ENCODE data around the gene PHLPP1.
"Not testable (repeated sequence)": the region's sequence is repeated elsewhere in the genome, so short reads cannot be mapped to it uniquely, and the experiment has no call there.

PHLPP1 gene

DNA sequence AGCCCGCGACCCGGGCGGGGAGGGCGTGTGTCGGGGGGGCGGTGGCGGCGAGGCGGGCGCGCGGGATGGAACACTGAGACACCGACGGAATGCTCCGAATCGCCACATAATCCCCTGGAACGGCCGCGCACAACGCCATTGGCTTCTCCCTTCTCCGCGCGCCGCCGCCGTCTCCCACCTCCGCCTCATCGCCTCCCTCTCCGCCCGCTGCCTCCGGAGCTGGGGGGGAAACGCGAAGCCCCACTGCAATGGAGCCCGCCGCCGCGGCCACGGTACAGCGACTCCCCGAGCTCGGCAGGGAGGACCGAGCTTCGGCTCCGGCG lies at the start of gene PHLPP1:
Gene PHLPP1, plus strand, starts transcription at position 106 of the 323 bp plus-strand sequence. Its CDS starts 143 bp downstream, at position 249.
- DNase-seq, result no peak

DNA sequence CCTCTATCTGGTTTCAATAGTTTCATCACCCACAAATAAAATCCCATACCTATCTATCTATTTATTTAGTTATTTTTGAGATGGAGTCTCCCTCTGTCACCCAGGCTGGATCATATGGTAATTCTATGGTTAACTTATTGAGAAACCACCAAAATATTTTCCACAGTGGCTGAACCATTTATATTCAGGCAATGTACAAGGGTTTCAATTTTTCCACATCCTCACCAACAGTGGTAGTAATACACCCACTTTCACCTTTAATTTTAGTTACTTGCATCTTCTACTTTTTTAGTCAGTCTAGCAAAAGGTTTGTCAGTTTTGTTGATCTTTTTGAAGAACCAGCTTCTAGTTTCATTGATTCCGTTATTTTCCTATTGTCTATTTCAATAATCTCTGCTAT lies 46.1 kb upstream of the PHLPP1 start:
- no peak for DNase-seq

DNA sequence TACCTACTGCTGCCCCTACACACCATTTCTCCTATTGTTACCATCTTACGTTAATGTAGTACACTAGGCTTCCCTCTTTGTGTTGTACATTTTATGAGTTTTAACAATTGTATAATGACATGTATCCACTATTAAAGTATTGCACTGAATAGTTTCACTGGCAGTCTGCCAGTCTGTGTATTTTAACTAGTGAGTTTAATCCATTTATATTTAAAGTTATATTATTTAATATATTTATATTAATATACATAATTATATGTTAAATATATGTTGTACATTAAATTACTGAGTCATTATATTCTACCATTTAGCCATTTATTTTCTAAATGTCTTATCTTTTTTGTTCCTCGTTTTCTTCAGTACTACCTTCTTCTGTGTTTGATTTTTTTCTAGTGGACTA lies 44.8 kb upstream of the PHLPP1 start:
- no peak for DNase-seq

DNA sequence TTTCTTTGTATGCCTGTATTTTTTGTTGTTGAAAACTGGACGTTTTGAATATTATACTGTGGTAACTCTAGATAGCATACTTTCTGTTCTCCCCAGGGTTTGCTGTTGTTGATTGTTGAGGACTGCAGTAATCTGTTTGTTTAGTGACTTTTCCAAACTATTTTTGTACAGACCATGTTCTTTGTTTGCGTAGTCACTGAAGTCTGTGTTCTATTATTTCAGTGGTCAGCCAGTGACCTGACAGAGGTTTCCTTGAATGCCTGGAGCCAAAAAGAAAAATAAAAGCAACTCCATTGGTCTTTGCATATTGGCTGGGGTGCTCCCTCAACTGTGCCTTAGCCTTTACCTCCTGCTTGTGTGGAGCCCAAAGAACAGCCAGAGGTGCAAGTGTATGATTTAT lies 42.7 kb upstream of the PHLPP1 start:
- DNase-seq, result no peak

DNA sequence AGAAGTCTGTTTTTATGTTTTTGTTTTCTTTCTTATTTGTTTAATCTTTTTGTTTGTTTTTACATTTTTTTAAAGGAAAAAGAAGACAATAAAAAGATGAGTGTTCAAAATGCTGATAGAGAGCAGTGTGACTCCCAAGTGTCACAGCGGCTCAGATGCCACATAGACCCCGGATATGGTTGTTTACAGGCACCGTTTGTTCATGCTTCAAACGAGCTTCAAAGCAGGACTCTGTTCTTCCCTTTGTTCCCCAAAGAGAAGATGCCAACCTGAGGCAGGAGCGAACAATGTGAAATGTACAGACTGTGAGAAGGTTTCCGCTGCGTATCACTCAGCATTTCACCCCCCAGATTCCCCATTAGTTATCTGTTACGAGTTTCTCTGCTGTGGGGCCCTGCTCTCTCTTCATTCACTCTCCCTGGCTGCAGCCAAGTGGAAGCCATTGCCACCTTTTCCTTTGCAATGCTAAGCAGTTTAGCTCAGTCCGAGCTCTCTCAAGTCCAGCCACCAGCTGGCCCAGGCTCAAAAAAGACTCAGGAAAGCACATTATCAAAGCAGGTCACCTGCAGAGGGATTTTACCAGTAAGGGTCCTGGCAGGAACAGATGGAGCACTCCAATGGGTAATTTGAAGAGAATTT lies 36.4 kb upstream of the PHLPP1 start:
- no peak for DNase-seq

DNA sequence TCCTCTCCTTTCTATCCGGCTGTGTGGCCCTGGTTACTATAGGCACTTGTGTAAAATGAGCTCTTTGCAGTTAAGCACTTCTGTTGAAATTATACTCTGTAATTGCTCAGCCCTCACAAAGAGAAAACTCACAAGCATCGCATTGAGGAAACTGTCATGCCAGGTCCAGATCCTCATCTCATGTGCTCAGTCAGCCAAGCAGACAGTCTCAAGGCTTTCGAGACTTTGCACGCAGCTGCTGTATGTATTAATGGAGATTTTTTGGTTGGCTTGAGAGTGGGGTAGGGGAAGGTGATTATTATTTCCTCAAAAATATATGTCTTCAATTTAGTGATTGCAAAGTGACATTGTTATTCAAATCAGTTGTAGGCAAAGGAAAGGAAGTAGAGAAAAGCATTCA lies 33.0 kb upstream of the PHLPP1 start:
- DNase-seq, result no peak

DNA sequence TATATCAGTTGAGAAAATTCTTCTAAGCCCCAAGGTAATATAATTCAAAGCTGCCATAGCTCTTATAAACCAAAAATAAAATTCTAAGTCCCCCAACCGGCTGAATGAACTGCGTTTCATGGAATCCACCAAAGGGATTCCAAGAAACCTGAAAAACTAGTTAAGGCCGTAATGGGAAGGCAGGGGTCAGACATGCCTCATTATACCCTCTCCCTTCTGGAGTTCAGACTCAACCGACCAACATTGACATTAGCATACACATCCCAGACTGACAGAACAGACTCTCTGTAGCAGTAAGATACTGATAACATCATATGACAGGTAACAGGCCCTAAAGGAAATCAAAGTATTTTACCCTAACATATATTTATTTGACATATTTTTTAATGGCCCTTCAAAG lies 31.4 kb upstream of the PHLPP1 start:
- no peak for DNase-seq

DNA sequence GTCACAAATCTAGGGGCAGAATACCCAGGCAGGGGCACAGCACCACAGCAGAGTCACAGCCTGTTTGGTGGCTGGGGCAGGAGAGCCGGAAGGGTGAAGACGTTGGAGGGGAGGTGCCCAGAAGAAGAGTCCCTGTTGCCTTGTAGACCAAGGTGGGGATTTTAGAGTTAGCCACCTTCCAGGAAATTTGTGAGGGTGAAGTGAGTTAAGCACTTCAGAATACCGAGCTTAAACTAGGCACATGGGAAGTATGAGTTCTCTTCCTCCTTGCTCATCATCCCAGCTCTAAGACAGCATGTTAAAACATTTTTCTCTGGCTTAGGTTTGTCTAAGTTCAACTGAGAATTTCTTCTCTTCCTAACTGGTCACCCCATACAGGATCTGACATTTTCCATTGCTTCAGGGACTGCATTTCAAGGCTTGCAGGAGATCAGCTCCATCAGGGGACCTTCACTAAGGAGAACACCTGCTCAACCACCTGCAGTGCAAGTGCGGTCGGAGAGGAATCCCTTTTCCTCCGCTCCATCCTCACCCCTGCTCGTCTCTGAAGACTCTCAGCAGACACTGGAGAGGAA lies 26.5 kb upstream of the PHLPP1 start:
- no peak for DNase-seq

DNA sequence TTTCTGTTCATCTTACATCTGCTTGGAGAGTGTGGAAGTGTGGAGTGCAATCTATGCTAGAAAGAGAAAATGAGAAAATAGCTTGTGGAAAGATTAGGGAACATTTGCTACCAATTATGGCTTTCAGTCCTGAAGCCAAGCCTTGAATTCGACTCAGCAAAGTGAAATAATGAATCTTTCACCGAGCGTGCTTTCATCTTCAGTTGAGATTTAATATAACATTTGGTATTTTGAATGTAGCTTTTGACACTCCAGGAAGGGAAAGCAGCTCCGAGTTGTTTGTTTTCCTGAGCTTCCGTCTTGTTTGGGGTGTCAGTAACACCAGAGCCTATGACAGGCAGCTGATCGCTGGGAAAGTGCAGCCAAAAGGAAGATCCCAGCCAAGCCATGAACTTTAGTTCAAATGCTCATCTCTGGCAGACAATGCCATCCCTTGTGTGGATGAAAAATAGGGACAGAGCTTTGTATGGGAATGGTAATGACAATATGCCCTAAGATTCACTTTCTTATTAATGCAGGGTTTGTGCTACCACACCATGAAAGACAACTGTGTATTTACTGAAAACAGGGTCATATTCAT lies 25.0 kb upstream of the PHLPP1 start:
- DNase-seq, result no peak

DNA sequence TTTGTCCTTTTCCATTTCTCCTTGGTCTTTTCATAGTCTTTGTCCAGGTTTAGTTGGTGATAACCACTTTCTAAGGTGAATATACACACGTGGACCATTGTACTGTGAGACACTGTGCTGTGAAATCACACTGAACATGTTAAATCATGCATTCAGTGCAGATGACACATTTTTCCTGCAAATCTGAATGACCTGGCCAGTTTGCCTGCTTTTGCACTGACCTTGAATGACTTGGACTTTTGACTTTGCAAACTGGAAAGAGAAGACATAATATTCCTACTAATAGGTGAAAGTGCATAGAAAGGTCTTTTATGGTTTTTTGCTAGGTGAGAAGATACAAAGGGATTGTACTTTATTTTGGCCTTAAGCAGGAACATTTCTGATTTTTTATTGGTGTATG lies 21.7 kb upstream of the PHLPP1 start:
- no peak for DNase-seq

DNA sequence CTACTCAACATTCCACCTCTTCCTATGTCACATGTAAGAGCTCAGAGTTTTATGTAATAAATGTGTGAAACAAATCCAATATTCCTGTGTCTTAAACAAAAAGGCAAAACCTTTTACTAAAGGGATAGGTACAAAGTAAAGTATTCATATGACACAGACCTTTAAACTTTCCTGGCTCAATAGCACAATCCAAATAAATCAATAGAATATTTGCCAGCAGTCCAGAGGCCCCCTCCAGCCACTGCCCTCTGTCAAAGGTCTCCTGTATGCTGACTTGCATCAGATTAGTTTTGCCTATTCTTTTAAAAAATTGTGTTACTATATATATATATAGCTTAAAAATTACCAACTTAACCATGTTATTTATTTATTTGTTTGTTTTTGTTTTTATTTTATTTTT lies 17.7 kb upstream of the PHLPP1 start:
- no peak for DNase-seq

DNA sequence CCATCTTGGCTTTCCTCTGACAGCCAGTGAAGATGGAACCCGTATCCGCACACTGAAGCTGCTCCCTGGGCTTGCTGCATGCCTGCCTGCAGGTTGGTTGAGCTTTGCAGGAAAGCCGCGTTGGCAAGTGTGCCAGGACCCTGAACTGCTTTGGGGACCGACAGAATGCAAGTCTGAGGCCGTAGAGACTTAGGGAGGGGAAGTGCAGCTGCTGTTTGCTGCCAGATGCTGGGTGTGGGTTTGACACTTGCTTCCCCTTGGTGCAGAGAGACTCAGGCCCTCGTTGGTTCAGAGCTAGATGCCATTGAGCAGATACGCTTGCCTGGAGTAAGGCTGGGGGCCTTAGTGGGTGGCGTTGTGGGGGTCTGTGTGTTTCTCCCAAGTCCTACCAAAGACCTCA lies 13.1 kb upstream of the PHLPP1 start:
- no peak for DNase-seq

DNA sequence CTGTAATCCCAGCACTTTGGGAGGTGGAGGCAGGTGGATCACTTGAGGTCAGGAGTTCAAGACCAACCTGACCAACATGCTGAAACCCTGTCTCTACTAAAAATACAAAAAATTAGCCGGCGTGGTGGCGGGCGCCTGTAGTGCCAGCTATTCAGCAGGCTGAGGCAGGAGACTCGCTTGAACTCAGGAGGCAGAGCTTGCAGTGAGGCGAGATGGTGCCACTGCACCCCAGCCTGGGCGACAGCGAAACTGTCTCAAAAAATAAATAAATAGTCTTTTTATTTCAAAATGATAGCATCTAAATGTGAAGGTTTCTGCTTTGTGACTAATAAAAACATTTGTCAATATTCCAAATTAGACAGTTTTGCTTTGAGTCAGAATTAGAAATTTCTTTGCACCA lies 8.5 kb upstream of the PHLPP1 start:
- not testable (repeated sequence) for DNase-seq

DNA sequence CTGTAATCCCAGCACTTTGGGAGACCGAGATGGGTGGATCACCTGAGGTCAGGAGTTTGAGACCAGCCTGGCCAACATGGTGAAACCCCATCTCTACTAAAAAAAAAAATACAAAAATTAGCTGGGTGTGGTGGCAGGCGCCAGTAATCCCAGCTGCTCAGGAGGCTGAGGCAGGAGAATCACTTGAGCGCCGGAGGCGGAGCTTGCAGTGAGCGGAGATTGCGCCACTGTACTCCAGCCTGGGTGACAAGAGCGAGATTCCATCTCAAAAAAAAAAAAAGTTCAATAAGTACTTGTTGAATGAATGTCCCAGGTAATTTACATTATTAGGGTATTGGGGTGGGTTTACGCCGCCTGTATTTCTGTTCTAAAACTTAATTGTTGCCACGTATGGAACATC lies 5.4 kb upstream of the PHLPP1 start:
- not testable (repeated sequence) for DNase-seq

DNA sequence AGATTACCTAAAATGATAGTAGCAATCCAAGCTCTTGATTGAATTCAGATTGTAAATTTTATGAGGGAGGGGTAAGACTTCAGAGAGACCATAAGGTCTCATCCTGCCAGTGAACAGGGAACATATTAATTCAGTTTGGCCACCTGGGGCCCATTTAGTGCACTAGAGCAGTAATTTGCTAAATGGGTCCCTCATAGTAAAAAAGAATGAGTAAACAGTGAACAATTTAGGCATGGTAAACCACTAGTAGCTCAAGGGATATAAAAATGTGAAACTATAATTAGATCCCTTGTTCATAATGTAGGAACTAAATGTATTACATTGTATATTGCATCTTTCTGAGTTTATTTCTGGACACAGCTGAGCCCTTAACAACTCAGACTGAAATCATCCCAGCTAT lies 4.9 kb upstream of the PHLPP1 start:
- no peak for DNase-seq

DNA sequence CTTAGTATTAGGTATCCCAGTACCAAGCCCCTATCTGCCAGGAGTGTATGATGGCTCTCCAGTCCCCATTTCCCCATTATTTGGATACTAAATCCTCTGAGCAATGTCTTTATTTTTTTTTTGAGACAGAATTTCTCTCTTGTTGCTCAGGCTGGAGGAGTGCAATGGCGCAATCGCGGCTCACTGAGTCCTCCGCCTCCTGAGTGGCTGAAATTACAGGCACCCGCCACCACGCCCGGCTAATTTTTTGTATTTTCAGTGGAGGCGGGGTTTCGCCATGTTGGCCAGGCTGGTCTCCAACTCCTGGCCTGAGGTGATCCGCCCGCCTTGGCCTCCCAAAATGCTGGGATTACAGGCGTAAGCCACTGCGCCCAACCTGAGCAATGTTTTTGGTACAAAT lies 3.6 kb upstream of the PHLPP1 start:
- DNase-seq, result no peak

DNA sequence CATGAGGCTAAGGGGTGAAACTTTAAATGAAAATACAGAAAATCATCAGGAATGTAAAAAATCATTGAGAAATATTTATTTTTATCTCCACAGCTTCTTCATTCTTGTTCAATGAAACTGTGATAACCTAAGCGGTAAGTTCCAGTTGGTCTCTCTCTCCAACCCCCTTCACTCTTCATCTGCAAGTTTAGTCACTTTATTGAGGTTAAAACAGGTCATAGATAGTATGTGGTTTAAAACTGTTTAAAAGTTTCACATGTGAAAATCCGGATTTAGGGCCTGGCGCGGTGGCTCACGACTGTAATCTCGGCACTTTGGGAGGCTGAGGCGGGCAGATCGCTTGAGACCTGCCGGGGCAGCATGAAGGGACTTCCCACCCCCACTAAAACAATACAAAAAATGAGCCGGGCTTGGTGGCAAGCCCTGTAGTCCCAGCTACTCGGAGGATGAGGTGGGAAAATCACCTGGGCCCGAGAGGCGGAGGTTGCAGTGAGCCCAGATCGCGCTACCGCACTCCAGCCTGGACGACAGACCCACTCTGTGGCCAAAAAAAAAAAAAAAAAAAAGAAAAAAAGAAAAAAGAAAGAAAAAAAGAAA lies 1.6 kb upstream of the PHLPP1 start:
- DNase-seq, result no peak

DNA sequence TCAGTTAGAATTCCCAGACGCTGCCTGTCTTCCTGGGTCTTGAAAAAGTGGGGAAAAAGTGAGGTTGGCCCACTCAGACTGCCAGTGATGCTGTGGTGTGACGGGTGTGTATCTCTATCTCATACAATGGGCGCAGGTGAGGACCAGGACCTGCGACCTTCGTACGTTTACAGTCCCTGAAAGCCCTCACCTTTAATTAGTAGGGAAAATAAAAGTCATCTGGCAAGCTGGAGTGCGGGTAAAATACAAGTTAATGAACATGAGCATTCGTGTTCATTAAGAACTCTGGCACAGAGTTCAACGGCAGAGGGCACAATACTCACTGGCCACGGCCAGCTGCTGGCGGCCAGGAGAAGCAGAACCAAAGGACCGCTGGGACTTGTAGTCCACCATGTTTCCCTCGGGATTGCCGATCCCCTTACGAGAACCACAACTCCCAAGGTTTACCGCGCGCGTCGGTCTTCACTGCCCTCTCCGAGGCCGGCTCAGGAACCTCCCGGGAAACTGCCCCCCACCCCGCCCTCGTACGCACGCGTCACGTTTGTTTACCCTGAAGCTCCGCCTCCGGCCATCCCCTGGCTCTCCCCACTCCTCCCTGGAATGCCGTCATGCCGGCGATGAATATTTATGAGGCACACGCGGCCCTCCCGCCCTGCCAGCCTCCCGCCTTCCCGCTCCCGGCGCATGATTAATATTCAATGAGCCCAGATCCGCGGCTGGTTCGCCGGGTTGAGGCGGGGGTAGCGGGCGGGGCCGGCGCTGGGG lies 488 bp upstream of the PHLPP1 start:
- peak; percentile 93 for DNase-seq

DNA sequence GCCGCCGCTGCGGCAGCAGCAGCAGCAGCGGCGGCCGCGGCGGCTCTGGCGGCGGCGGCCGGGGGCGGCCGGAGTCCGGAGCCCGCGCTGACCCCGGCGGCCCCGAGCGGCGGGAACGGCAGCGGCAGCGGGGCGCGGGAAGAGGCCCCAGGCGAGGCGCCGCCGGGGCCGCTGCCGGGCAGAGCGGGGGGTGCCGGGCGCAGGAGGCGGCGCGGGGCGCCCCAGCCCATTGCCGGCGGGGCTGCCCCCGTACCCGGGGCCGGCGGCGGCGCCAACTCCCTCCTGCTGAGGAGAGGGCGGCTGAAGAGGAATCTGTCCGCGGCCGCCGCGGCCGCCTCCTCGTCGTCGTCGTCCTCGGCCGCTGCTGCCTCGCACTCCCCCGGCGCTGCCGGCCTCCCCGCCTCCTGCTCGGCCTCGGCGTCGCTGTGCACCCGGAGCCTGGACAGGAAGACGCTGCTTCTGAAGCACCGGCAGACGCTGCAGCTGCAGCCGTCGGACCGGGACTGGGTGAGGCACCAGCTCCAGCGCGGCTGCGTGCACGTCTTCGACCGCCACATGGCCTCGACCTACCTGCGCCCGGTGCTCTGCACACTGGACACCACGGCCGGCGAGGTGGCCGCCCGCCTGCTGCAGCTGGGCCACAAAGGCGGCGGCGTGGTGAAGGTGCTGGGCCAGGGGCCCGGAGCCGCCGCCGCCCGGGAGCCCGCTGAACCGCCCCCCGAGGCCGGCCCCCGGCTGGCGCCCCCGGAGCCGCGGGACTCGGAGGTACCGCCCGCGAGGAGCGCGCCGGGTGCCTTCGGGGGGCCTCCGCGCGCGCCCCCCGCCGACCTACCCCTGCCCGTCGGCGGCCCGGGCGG lies 646 bp downstream of the PHLPP1 start:
- DNase-seq, result peak; percentile 42

DNA sequence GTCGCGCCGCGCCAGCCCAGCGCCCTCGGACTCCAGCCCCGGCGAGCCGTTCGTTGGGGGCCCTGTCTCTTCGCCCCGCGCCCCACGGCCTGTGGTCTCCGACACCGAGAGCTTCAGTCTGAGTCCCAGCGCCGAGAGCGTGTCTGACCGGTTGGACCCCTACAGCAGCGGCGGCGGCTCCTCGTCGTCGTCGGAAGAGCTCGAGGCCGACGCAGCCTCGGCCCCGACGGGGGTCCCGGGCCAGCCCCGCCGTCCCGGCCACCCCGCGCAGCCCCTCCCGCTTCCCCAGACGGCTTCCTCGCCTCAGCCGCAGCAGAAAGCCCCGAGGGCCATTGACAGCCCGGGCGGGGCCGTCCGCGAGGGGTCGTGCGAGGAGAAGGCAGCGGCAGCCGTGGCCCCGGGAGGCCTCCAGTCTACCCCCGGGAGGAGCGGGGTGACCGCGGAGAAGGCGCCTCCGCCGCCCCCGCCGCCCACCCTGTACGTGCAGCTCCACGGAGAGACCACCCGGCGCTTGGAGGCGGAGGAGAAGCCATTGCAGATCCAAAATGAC lies 1.4 kb downstream of the PHLPP1 start:
- DNase-seq, result no peak

DNA sequence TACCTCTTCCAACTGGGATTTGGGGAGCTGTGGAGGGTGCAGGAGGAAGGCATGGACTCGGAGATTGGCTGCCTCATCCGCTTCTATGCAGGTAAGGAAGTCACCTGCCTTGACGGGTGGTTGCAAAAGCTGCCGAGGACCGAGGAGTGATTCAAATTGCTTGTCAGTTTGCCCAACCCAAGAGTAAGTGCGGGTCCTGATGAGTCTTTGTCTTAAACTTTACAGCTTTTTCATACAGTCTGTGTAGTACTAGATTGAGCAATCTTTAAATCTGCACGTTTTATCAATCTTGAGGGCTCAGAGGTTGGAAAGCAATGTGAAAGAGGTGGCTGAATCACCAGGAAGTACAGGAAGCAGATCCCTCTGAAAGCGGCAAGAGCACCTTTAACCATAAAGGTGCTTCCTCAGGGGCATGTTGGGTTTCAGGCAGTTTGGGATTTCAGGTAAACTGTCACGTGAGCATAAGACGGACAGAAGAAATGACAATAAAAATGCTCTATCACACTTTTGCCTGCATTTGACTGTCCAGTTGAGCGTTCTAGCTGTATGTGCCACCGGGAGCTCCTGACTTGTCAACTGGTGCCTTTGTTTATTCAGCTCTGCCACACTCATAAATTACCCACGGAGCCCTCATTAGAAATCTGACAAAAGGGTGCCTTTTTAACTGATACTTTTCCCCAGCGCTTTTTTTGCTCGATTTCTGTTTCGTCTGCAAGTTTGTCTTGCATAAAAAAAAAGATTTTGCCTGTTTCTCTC lies 2.0 kb downstream of the PHLPP1 start:
- DNase-seq, result peak; percentile 34
